Ramos (cell line): ENCODE data around the gene MFSD6.
"Not testable (repeated sequence)": the region's sequence is repeated elsewhere in the genome, so short reads cannot be mapped to it uniquely, and the experiment has no call there.

Experiments
- in situ Hi-C: fragments of 300-500 bp; cut with MboI; formaldehyde crosslinking; loops from one replicate; pipeline ENCODE4 v1.14.3; 2022; ENCODE audit warnings: low sequenced_read_pairs; ENCODE audit not compliant: unreplicated experiment

The MFSD6 gene

GRCh38 chr2:190458352-190459107 is 50.4 kb downstream of the MFSD6 start:
- in situ Hi-C loops, result no loop called here

GRCh38 chr2:190459881-190460280 is 51.7 kb downstream of the MFSD6 start:
- in situ Hi-C loops, result no loop called here

GRCh38 chr2:190460487-190460886 is 52.3 kb downstream of the MFSD6 start:
- in situ Hi-C loops, result no loop called here

DNA sequence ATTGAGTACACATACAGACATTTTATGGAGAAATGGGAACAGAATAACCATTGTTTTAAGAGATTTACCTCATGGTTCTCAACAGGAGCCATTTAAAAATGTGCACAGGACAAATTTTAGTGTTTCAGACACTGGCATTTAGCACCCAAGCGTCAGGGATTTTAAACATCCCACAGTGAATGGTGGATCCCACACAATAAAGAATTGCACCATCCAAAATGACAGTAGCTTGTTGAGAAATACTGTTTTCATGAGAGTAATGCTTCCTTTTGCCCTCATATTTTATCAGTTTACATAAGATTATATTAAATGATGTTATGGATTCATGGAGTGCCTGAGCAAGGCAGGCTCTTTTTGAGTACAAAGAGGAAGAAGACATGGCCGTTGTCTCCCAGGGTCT is 54.0 kb downstream of the MFSD6 start:
- in situ Hi-C loops, result no loop called here

DNA sequence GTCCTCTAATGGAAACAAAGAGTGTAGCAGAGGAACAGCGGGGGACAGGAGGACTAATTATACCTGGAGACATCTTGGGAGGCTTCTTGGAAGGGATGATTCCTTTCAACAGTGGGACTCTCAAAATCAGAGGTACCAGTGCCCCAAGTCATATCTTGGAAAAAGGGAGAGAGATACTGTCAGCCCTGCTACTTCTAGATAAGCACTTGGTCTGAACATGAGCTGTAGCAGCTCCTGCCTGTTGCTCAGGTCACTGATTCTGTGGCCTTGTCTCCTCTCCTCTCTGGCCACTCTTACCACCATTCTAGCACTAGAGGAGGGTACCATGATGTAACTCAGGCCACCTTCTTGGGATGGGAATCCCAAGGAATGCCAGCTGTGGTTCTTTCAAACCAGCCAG is 54.5 kb downstream of the MFSD6 start:
- in situ Hi-C loops, result no loop called here

- in situ Hi-C loops, result no loop called here
Observed at GRCh38 chr2:190465060-190465459, 56.9 kb downstream of the MFSD6 start.

DNA sequence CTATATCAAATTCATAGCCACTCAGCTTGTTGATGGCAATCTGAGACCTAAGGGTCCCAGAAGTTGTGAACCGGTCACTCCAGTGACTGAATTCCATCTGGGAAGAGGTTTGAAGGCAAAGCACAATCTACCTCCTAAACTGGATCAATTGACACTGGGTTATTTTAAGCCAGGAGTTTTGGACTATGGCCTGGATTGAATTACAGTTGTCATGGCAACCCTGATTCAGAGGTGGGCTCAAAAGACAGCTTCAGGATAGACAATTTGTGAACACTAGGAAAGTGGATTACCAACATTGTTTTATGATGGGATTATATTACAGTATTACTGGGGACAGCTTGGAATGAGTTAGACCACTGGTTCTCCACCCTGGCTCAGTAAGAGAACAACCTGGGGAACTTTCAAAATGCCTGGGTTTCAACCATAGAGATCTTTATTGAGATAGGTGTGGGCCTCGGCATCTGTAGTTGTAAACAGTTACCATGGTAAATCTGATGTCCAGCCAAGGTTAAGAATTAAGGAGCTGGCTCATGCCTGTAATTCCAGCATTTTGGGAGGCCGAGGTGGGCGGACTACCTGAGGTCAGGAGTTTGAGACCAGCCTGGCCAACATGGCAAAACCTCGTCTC is 58.8 kb downstream of the MFSD6 start:
- in situ Hi-C loops, result no loop called here

DNA sequence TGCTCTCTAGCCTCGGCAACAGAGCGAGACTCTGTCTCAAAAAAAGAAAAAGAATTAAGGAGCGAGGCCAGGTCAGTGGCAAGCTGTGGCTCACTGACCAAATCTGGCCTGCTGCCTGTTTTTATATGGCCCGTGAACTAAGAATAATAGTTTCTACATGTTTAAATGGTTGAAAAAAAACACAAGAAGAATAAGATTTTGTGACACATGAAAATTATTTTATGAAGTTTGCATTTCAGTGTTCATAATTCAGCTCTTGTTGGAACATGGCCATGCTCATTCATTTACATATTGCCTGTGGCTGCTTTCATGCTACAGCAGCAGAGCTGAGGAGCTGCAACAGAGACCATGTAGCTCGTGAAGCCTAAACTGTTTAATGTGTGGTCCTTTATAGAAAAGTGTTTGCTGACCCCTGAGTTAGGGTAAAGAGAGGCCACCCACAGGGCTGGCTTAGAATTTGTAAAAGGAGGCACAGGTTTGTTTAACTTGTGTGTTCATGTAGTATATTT is 59.5 kb downstream of the MFSD6 start:
- in situ Hi-C loops, result no loop called here

DNA sequence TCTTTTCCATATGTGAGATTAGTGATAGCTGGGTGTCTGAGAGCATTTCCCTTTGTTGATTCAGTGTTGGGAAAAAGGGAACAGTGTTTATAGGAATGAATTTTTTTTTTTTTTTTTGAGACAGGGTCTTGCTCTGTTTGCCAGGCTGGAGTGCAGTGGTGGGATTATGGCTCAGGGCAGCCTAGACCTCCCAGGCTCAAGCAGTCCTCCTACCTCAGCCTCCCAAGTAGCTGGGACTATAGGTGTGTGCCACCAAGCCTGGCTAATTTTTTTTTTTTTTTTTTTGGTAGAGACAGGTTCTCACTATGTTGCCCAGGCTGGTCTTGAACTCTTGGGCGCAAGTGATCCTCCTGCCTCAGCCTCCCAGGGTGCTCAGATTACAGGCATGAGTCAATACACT is 60.2 kb downstream of the MFSD6 start:
- in situ Hi-C loops, result not testable (repeated sequence)

DNA sequence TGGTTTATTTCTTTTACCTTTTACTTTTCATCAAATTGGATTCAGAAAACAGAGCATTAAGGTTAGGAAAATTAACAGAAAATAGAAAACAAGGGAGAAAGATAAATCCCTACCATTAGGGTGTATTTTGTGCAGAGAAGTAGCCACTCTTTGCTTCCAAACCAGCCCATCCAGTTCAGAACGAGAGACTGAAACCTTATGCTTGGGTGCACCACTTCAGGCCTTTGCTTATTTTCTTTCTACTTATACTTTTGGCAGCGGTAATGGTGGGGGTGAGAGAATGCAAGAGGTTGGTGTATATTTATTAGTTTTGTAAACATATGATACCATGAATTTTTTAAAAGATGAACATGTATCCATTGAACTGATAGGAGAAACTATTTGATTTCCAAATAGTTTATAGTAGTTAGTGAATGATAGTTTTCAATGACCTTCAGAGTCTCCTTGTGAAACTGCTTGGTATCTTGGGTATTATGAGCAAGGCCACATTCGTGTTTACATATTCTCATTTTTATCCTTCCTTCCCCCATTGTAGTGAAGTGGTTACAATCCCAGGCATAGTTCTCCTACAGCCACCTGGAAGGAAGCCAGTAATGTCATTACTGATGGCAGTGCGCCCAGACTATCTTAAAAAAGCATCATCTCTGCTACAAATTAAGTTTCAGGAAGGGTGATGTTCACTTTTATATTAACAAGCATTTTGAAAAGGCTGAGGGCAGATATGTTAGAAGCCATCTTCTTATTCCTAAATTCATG is 60.8 kb downstream of the MFSD6 start:
- in situ Hi-C loops, result no loop called here

DNA sequence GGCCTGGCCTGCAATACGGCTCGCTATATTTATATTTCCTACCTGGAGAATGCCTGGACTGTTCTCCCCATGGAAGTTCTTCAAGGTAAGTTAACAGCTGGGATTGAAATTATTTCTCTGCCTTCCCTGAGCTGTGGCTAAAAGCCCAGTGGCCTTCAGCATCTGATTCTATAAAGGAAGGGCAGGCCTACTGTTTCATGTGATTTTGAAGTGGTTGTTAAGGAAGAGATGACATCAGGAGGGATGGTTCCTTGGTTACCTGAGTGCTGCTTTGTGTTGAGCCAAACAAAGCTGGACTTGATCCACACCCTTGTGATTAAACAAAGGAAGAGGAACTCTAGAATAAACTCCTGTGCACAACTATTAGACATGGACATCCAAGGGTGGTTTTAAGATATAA is 61.6 kb downstream of the MFSD6 start:
- in situ Hi-C loops, result no loop called here

- in situ Hi-C loops, result no loop called here
Observed at GRCh38 chr2:190470256-190470826, 62.2 kb downstream of the MFSD6 start.

GRCh38 chr2:190477661-190478454 is 69.7 kb downstream of the MFSD6 start:
- in situ Hi-C loops, result no loop called here

GRCh38 chr2:190478572-190479195 is 70.5 kb downstream of the MFSD6 start:
- in situ Hi-C loops, result no loop called here

- in situ Hi-C loops, result no loop called here
Observed at GRCh38 chr2:190481339-190481738, 73.2 kb downstream of the MFSD6 start.

- in situ Hi-C loops, result no loop called here
Observed at GRCh38 chr2:190482451-190482850, 74.3 kb downstream of the MFSD6 start.

DNA sequence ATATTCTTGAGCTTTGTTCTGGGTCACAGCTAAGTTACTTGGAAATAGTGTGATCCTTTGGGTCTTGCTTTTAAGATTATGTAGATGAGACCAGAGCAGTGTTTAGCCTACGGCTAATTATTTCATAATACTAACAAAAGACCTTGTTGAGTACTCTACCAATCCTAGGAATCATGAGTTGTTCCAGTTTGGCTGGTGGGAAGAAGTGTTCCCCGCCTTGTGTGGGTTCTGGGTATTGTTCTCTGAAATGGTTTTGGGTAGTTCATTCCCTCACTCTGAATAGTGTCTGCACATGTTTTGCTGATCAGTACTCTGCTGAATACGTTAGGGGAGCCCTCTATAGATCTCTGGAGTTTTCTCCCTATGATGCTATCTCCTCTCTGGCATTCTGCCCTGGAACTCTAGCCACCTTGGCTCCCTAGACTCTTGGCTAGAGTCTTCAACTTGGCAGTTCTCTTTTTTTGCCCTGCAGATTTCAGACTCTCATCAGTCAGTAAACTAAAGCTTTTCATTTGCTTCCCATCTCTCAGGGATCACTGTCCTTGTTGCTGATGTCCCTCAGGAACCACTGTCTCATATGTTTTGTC is 78.0 kb downstream of the MFSD6 start:
- in situ Hi-C loops, result no loop called here

DNA sequence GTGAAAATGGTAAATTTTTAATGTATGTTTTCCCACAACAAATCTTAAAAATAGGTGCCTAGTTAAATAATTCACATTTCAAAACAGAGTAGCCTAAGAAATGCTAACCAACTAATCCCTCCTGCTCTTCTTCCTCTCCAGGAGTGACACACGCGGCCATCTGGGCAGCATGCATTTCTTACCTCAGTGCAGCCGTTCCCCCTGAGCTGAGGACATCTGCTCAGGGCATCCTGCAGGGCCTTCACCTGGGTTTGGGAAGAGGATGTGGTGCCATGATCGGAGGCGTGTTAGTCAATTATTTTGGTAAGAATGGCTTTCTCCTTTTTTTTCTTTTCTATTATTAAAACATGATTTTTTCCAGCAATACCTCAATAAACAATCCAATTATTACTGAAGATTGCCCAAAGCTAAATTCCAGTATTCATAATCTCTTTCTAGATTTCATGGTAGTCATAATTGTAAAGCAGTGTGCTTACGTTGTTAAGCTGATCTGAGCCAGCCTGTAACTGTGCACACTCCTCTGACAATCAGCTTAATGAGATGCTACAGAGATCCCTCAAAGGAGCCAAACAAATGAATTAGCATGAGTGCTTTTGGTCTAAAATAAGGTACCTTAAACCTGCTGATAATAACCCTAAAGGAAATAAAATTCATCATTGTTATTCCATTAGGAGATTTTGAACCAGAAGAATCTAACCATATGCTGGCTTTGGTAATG is 80.5 kb downstream of the MFSD6 start:
- in situ Hi-C loops, result no loop called here

DNA sequence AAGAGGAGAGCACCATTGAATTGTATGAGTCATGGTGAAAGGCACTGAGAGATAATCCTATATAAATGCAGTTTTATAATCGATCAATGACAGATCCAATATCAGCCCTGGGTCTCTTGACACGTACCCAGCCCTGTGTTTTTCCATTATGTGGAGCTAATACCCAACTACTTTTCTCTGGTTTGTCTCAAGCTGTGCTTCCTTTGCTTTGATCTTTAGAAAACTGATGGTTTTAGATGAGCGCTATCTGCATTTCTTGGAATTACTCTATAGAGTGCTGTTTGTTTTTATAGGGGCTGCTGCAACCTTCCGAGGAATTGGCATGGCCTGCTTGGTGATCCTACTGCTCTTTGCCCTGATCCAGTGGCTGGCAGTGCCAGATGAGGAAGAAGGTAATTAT is 81.3 kb downstream of the MFSD6 start:
- in situ Hi-C loops, result no loop called here
